Measurements from ENCODE around the gene ABHD10. TPM values are rescaled to one million over a fixed set of nuclear protein-coding genes. Genes with fewer than 3 reads are reported as not detected.

Gene ABHD10
- total and polyA plus RNA-seq, 2 donors: 32.7 to 42.4 TPM

Other genes with a start within 250 kb of the ABHD10 start
- 7.5 TPM for gene PHLDB2, start 119.8 kb upstream of the ABHD10 start, total RNA-seq
- 37.8 TPM for gene PHLDB2, start 119.8 kb upstream of the ABHD10 start, polyA plus RNA-seq
- gene TAGLN3, start 19.9 kb downstream of the ABHD10 start, total RNA-seq: 1.0 TPM
- 1.5 TPM for gene TAGLN3, start 19.9 kb downstream of the ABHD10 start, polyA plus RNA-seq
- gene TMPRSS7, start 55.7 kb downstream of the ABHD10 start, total RNA-seq: 0.09 TPM
- 0.05 TPM for gene TMPRSS7, start 55.7 kb downstream of the ABHD10 start, polyA plus RNA-seq
- gene C3orf52, start 107.4 kb downstream of the ABHD10 start, total RNA-seq: 9.9 TPM
- 5.8 TPM for gene C3orf52, start 107.4 kb downstream of the ABHD10 start, polyA plus RNA-seq
- 40.1 TPM for gene GCSAM, start 154.2 kb downstream of the ABHD10 start, total RNA-seq
- 18.0 TPM for gene GCSAM, start 154.2 kb downstream of the ABHD10 start, polyA plus RNA-seq